ENCODE measurements around the gene PARD3.

PARD3 gene

GRCh38 chr10:34260904-34261303 lies 554.2 kb downstream of the PARD3 start:
- TF ChIP-seq CTCF (IDR thresholded peaks at IDR 0.05; ENCODE audit: low read depth, low read length, poor library complexity, severe bottlenecking) (no peak), EZH2phosphoT487 (IDR thresholded peaks at IDR 0.05; ENCODE audit: borderline replicate concordance, low read length) (no peak)
- H3K79me2 ChIP-seq (ENCODE audit: control insufficient read depth, low read length), result no peaks in the 10 kb centered on the region

GRCh38 chr10:34256216-34256615 lies 558.9 kb downstream of the PARD3 start:
- Histone ChIP-seq H3K27ac (ENCODE audit: low read depth, low read length) (no peak overlapping the region), H3K4me2 (ENCODE audit: low read length) (no peak overlapping the region), H3K9me2 (replicated peaks; ENCODE audit: control insufficient read depth, low read length) (no peaks in the 10 kb centered on the region), H4K20me1 (ENCODE audit: control insufficient read depth, insufficient read depth, low read depth, low read length) (no peaks in the 10 kb centered on the region), H3K79me2 (ENCODE audit: control insufficient read depth, low read length) (no peaks in the 10 kb centered on the region), H3F3A (ENCODE audit: control insufficient read depth, insufficient read depth) (no peaks in the 10 kb centered on the region), H3K4me3 (ENCODE audit: low read length) (no peak overlapping the region), H3K4me1 (ENCODE audit: control insufficient read depth, low read length) (no peaks in the 10 kb centered on the region), H3K36me3 (ENCODE audit: control insufficient read depth, low read length) (no peaks in the 10 kb centered on the region), H3K27me3 (ENCODE audit: control insufficient read depth, low read length) (peaks cover 3% of the 10 kb centered on the region; the same call in 1 of the 2 replicates), H3K9me3 (ENCODE audit: control insufficient read depth, insufficient read depth, low read length) (no peaks in the 10 kb centered on the region)
- TF ChIP-seq EZH2phosphoT487 (IDR thresholded peaks at IDR 0.05; ENCODE audit: borderline replicate concordance, low read length) (no peak), CTCF (IDR thresholded peaks at IDR 0.05; ENCODE audit: low read depth, low read length, poor library complexity, severe bottlenecking) (no peak)

More at GRCh38 chr10:34260904-34261303, 554.2 kb downstream of the PARD3 start:
- Histone ChIP-seq H3K9me2 (replicated peaks; ENCODE audit: control insufficient read depth, low read length) (no peaks in the 10 kb centered on the region), H3F3A (ENCODE audit: control insufficient read depth, insufficient read depth) (no peaks in the 10 kb centered on the region), H3K9me3 (ENCODE audit: control insufficient read depth, insufficient read depth, low read length) (no peaks in the 10 kb centered on the region), H3K27ac (ENCODE audit: low read depth, low read length) (no peak overlapping the region), H4K20me1 (ENCODE audit: control insufficient read depth, insufficient read depth, low read depth, low read length) (no peaks in the 10 kb centered on the region), H3K4me3 (ENCODE audit: low read length) (no peak overlapping the region), H3K4me2 (ENCODE audit: low read length) (no peak overlapping the region), H3K36me3 (ENCODE audit: control insufficient read depth, low read length) (no peaks in the 10 kb centered on the region), H3K4me1 (ENCODE audit: control insufficient read depth, low read length) (no peaks in the 10 kb centered on the region), H3K27me3 (ENCODE audit: control insufficient read depth, low read length) (peaks cover 3% of the 10 kb centered on the region; the same call in 1 of the 2 replicates)

- H3K79me2 ChIP-seq (ENCODE audit: control insufficient read depth, low read length), result no peaks in the 10 kb centered on the region
- H3K27ac ChIP-seq (ENCODE audit: low read depth, low read length), result no peak overlapping the region
- H3F3A ChIP-seq (ENCODE audit: control insufficient read depth, insufficient read depth), result no peaks in the 10 kb centered on the region
- no peak overlapping the region for H3K4me2 ChIP-seq (ENCODE audit: low read length)
- no peaks in the 10 kb centered on the region for H3K4me1 ChIP-seq (ENCODE audit: control insufficient read depth, low read length)
- H3K4me3 ChIP-seq (ENCODE audit: low read length), result no peak overlapping the region
- no peaks in the 10 kb centered on the region for H3K9me2 ChIP-seq (replicated peaks; ENCODE audit: control insufficient read depth, low read length)
- no peak for TF ChIP-seq CTCF (IDR thresholded peaks at IDR 0.05; ENCODE audit: low read depth, low read length, poor library complexity, severe bottlenecking)
- no peak for TF ChIP-seq EZH2phosphoT487 (IDR thresholded peaks at IDR 0.05; ENCODE audit: borderline replicate concordance, low read length)
- peaks cover 3% of the 10 kb centered on the region; the same call in 1 of the 2 replicates for H3K27me3 ChIP-seq (ENCODE audit: control insufficient read depth, low read length)
- H4K20me1 ChIP-seq (ENCODE audit: control insufficient read depth, insufficient read depth, low read depth, low read length), result no peaks in the 10 kb centered on the region
- no peaks in the 10 kb centered on the region for H3K36me3 ChIP-seq (ENCODE audit: control insufficient read depth, low read length)
- no peaks in the 10 kb centered on the region for H3K9me3 ChIP-seq (ENCODE audit: control insufficient read depth, insufficient read depth, low read length)
Observed at GRCh38 chr10:34255035-34255434, 560.1 kb downstream of the PARD3 start.
